Upper lobe of left lung (tissue), 6 donors: ENCODE measurements around the gene KRTAP5-10. TPM values are rescaled to one million over a fixed set of nuclear protein-coding genes. Genes with fewer than 3 reads are reported as not detected.
"Not testable (repeated sequence)": the region's sequence is repeated elsewhere in the genome, so short reads cannot be mapped to it uniquely, and the experiment has no call there.

Source experiments
- ATAC-seq, 2 donors: fragments of 200-7000 bp; cut with Tn5 transposase; one replicate each; pipeline ENCODE4 v1.9.1; 2022; ENCODE audit warnings: mild to moderate bottlenecking in 2 of 2, moderate library complexity in 2 of 2; ENCODE audit not compliant: low FRiP score in 2 of 2
- DNase-seq, 2 donors: peaks; one replicate each; pipeline ENCODE4 v3.0.0-alpha.2; 2019 to 2020
- H3K27ac ChIP-seq, 4 donors: fragments of 200-600 bp; sonication (generic); one replicate each; pipeline ENCODE4 v1.5.1; 2016 to 2019
- H3K27me3 ChIP-seq, 4 donors: fragments of 200-600 bp; sonication (generic); one replicate each; pipeline ENCODE4 v1.5.1; 2017 to 2019
- H3K36me3 ChIP-seq, 4 donors: fragments of 200-600 bp; sonication (generic); one replicate each; pipeline ENCODE4 v1.5.1; 2016 to 2019
- H3K4me1 ChIP-seq, 4 donors: fragments of 200-600 bp; sonication (generic); one replicate each; pipeline ENCODE4 v1.5.1; 2018 to 2019
- H3K4me3 ChIP-seq, 4 donors: fragments of 200-600 bp; sonication (generic); one replicate each; pipeline ENCODE4 v1.5.1; 2017 to 2019; ENCODE audit warnings: mild to moderate bottlenecking in 2 of 4, moderate library complexity in 1 of 4
- H3K9me3 ChIP-seq, 4 donors: fragments of 200-600 bp; sonication (generic); one replicate each; pipeline ENCODE4 v1.5.1; 2018 to 2019
- EP300 ChIP-seq, 4 donors: sonication (generic); formaldehyde crosslinking; IDR thresholded peaks; one replicate each; pipeline ENCODE4 v1.5.1; 2017; ENCODE audit warnings: antibody characterized with exemption in 4 of 4, control low read depth in 2 of 4
- POLR2A ChIP-seq, 4 donors: fragments of 450-650 bp; IDR thresholded peaks; one replicate each; pipeline ENCODE4 v1.5.1; 2016 to 2017; ENCODE audit warnings: antibody characterized with exemption in 4 of 4, mild to moderate bottlenecking in 2 of 4
- POLR2AphosphoS5 ChIP-seq, 2 donors: sonication (generic); formaldehyde crosslinking; IDR thresholded peaks; one replicate each; pipeline ENCODE4 v1.5.1; 2017; ENCODE audit warnings: antibody characterized with exemption in 2 of 2
- WGBS, 2 donors: methylation state at CpG; one replicate each; pipeline ENCODE4 v1.1.5; 2017 to 2018; 5-methylcytosine and 5-hydroxymethylcytosine counted together
- total RNA-seq, 6 donors: library from RNA; depleted of rRNA in 4 of 6; stranded (reverse); fragments of >200 nt in 4 of 6; gene quantifications; one replicate each; pipeline versions ENCODE4 v1.1.0 to v1.2.1, GENCODE V29; 2016 to 2021
- TF ChIP-seq, protein P1 (sequence below), 6 experiments: fragments of 450-650 bp in 4 of 6; fragments of 200-600 bp in 2 of 6; sonication (generic) in 2 of 6; IDR thresholded peaks; one replicate each; pipeline ENCODE4 v1.5.1; 2016 to 2019; ENCODE audit warnings: antibody characterized with exemption in 6 of 6
- donor health status: DM: no; HTN: no; CAD: no; lungs with moderate emphysema.
- donor health status: DM: no; HTN: yes; CAD: no; lungs with severe emphysema.

The KRTAP5-10 gene
- total RNA-seq, 6 donors from 2014 or later = 0.34 TPM; not detected in 5

DNA sequence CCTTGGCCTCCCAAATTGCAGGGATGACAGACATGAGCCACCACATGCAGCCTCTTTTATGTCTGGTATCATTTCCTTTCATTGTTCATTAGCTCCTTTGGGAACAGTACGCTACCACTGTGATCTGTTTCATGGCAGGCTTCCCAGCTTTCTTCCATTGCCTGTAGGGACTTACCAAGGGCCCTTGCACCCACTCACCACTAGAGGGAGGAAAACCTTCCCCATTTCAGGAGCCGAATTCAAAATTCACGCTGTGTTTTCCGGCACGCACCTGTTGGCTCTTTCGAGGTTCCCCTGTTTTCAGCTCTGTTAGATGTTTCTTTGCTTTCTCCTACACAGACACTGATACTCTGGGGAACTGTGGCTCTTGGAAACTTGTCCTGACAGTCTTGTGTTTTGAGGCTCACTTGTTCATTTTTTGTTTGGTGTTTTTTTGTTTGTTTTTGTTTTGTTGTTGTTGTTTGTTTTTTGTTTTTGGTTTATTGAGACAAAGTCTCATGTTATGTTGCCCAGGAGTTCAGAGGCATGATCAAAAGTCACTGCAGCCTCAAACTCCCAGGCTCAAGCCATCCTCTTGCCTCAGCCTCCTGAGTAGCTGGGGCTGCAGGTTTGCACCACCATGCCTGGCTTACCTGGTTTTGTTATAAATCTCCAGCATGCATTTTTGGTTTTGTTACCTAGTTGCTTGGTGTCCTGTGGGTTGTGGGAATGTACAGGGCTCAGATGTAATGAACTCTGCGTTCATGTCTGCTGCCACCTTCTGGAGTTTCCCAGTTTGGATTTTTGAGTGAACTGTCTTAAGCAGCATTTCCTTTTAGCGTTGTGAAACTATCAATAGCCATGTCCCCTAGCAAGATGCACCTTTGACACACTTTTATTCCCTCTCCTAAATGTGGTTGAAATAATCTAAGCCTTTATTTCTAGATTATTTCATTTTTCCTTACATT lies 15.0 kb downstream of the KRTAP5-10 start:
- Histone ChIP-seq H3K4me3 (no peak overlapping the region), H3K27ac (no peak overlapping the region), H3K4me1 (peaks cover 0 to 7% (median 0%) of the 10 kb centered on the region in 4 donors), H3K36me3 (no peaks in the 10 kb centered on the region), H3K9me3 (no peaks in the 10 kb centered on the region), H3K27me3 (no peaks in the 10 kb centered on the region)
- 7% methylated on average over 8 of the region's 8 CpGs for WGBS, 2 donors
- DNase-seq = peak in 1 of 2 donors; percentile 70
- no peak for TF ChIP-seq EP300 (IDR thresholded peaks at IDR 0.05)
- TF ChIP-seq POLR2AphosphoS5 (IDR thresholded peaks at IDR 0.05) = no peak
- TF ChIP-seq, protein P1, sequence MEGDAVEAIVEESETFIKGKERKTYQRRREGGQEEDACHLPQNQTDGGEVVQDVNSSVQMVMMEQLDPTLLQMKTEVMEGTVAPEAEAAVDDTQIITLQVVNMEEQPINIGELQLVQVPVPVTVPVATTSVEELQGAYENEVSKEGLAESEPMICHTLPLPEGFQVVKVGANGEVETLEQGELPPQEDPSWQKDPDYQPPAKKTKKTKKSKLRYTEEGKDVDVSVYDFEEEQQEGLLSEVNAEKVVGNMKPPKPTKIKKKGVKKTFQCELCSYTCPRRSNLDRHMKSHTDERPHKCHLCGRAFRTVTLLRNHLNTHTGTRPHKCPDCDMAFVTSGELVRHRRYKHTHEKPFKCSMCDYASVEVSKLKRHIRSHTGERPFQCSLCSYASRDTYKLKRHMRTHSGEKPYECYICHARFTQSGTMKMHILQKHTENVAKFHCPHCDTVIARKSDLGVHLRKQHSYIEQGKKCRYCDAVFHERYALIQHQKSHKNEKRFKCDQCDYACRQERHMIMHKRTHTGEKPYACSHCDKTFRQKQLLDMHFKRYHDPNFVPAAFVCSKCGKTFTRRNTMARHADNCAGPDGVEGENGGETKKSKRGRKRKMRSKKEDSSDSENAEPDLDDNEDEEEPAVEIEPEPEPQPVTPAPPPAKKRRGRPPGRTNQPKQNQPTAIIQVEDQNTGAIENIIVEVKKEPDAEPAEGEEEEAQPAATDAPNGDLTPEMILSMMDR (IDR thresholded peaks at IDR 0.05) = peak in 5 of 6 experiments; percentile 58 to 82 (median 70)
- no peak for TF ChIP-seq POLR2A (IDR thresholded peaks at IDR 0.05)
- peak; percentile 73 to 78 for ATAC-seq

DNA sequence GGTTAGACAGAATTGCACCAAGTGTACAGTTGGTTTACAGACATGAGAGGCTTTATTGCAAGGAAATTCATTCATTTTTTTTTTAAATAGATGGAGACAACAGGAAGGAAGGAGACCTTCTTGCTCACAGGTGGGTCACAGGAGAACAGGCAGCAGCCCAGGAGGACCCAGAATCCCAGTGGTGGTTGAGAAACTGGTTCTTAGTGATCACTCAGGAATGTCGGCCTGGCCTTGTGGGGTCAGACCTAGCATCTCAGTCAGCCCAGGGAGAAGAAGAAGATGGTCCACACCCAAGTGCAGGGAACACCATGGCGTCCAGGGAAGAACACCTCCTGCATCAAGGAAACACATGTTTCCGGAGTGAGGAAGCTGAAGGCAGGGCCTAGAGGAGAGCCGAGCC lies 16.5 kb downstream of the KRTAP5-10 start:
- ATAC-seq (no peak), DNase-seq (no peak)
- Histone ChIP-seq H3K27me3 (no peaks in the 10 kb centered on the region), H3K4me3 (no peak overlapping the region), H3K4me1 (peaks cover 0 to 7% (median 0%) of the 10 kb centered on the region in 4 donors), H3K9me3 (no peaks in the 10 kb centered on the region), H3K27ac (no peak overlapping the region), H3K36me3 (no peaks in the 10 kb centered on the region)
- WGBS, 2 donors = 80 to 82% methylated on average over 4 of the region's 4 CpGs
- TF ChIP-seq, protein P1 (IDR thresholded peaks at IDR 0.05) = no peak
- TF ChIP-seq POLR2AphosphoS5 (IDR thresholded peaks at IDR 0.05) (no peak), POLR2A (IDR thresholded peaks at IDR 0.05) (no peak), EP300 (IDR thresholded peaks at IDR 0.05) (no peak)

DNA sequence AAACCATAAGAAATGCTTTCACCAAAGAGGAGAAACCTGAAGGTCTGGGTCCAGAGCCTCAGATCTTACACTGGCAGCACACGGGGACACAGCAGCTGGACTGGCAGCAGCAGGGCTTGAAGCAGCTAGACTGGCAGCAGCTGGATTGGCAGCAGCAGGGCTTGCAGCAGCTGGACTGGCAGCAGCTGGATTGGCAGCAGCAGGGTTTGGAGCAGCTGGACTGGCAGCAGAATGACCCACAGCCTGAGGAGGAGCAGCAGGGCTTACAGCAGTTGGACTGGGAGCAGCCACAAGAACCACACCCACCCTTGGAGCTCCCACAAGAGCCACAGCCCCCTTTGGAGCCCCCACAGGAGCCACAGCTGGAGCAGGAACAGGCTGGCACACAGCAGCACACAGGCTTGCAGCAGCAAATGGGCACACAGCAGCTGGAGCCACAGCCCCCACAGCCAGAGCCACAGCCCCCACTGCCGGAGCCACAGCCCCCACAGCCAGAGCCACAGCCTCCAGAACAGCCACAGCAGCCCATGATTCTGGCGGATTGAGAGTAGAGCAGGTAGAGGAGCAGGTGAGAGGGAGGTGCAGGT lies 17.0 kb downstream of the KRTAP5-10 start, which contains the start of gene KRTAP5-11:
TSS of gene KRTAP5-11 (minus strand) at position 567 of the 587 bp plus-strand sequence. CDS start at position 529, 38 bp downstream.
- no peaks in the 10 kb centered on the region for H3K27me3 ChIP-seq
- H3K9me3 ChIP-seq = no peaks in the 10 kb centered on the region
- DNase-seq (peak in 1 of 2 donors; percentile 32), ATAC-seq (no peak)
- H3K4me1 ChIP-seq = peaks cover 0 to 7% (median 0%) of the 10 kb centered on the region in 4 donors
- H3K4me3 ChIP-seq = no peak within 1 kb of the TSS
- 74 to 77% methylated on average over 3 of the region's 3 CpGs for WGBS, 2 donors
- H3K27ac ChIP-seq = no peak within 1 kb of the TSS
- H3K36me3 ChIP-seq = no peaks in the 10 kb centered on the region
- TF ChIP-seq, protein P1 (IDR thresholded peaks at IDR 0.05) = no peak
- TF ChIP-seq EP300 (IDR thresholded peaks at IDR 0.05) = no peak
- no peak for TF ChIP-seq POLR2AphosphoS5 (IDR thresholded peaks at IDR 0.05)
- TF ChIP-seq POLR2A (IDR thresholded peaks at IDR 0.05) = no peak

DNA sequence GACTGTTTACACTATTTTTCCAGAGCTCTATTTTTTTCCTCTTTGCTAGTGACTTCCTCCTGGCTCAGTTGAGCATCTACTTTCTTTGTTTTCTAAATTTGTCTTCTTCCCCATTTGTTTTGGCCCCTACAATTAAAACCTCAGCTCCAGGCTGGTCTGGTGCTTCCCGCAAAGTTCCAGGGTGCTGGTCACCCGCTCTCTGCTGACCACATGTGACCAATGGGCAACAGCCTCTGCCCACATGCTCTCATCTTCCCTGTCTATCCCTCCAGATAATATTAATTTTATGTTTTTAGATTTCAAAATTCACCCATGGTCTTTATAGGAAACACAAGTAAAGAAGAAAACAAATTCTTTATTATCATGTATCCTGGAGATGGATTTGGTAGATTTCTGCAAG lies 17.6 kb downstream of the KRTAP5-10 start:
- H3K36me3 ChIP-seq, ATAC-seq, H3K27ac ChIP-seq, H3K9me3 ChIP-seq, H3K4me1 ChIP-seq, H3K27me3 ChIP-seq, DNase-seq, H3K4me3 ChIP-seq: not testable (repeated sequence)
- WGBS, 2 donors = 86 to 90% methylated on average over 2 of the region's 2 CpGs

DNA sequence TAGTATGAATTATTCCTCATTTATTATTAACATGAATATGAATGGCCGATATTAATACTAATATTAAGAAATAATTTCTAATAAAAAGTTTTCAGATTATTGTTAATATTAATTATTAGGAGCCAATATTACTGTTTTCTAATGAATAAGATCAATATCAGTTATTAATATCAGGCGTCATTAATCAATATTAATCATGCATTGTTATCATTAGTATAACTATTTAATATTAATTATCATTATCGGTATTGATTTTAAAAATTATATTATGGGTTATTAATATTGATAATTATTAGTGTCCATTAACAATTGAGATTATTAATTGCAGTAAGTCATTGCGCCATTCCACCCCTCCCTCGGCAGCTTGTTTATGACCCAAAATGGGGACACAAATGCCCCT lies 20.3 kb downstream of the KRTAP5-10 start:
- not testable (repeated sequence) for ATAC-seq, H3K27ac ChIP-seq, H3K36me3 ChIP-seq, H3K27me3 ChIP-seq, H3K9me3 ChIP-seq, H3K4me3 ChIP-seq, H3K4me1 ChIP-seq, DNase-seq
- 89 to 90% methylated on average over 5 of the region's 5 CpGs for WGBS, 2 donors

DNA sequence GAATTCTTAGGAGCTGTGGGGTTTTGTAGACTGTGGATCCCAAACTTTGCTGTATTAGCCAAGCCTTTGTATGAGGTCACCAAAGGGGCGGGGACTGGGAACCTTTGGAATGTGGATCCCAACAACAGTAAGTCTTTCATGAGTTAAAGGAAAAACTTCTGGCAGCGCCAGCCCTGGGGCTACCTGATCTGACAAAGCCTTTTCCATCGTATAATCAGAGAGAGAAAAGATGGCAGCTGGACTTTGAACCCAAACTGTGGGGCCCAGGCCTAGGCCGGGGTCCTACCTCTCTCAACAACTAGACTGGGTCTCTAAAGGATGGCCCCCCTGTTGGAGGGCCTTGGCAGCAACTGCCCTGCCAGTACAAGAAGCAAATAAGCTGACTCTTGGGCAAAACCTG lies 23.0 kb downstream of the KRTAP5-10 start:
- H3K27me3 ChIP-seq, H3K27ac ChIP-seq, H3K4me1 ChIP-seq, H3K9me3 ChIP-seq, DNase-seq, H3K4me3 ChIP-seq, ATAC-seq, H3K36me3 ChIP-seq: not testable (repeated sequence)
- 58 to 79% methylated on average over 3 to 4 of the region's 4 CpGs for WGBS, 2 donors

DNA sequence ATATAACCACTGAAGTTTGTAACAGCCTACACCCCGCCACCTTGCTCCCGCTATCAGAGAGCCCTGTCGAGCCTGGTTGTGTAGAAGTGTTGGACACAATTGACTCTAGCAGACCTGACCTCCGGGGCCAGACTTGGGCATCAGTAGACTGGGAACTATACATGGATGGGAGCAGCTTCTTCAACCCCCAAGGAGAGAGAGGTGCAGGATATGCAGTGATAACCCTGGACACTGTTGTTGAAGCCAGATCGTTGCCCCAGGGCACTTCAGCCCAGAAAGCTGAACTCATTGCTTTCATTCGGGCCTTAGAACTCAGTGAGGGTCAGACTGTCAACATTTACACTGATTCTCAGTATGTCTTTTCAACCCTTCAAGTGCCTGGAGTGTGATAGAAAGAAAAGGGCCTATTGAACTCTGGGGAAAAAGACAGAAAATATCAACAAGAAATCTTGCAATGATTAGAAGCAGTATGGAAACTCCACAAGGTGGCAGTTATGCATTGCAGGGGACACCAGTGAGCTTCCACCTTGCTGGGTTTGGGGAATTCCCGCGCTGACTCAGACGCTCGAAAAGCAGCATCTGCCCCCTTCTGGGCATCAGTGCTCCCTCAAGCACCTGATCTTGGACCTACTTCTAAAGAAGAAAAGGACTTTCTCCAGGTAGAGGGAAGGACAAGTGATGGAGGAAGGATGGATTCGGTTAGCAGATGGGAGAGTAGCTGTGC lies 23.6 kb downstream of the KRTAP5-10 start:
- ATAC-seq = not testable (repeated sequence)
- WGBS, 2 donors = 57 to 66% methylated on average over 11 of the region's 11 CpGs

DNA sequence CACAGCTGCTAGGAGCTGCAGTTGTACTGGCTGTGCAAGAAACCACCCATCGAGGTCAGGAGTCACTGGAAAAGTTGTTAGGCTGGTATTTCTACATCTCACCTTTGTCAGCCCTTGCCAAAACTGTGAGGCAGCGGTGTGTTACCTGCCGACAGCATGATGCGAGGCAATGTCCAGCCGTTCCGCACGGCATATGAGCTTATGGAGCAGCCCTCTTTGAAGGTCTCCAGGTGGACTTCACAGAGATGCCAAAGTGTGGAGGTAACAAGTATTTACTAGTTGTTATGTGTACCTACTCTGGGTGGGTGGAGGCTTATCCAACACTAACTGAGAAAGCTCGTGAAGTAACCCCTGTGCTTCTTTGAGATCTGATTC lies 24.2 kb downstream of the KRTAP5-10 start:
- not testable (repeated sequence) for DNase-seq, H3K4me1 ChIP-seq, ATAC-seq, H3K27me3 ChIP-seq, H3K9me3 ChIP-seq, H3K36me3 ChIP-seq, H3K4me3 ChIP-seq, H3K27ac ChIP-seq
- 68 to 73% methylated on average over 8 of the region's 8 CpGs for WGBS, 2 donors

More for the DNA sequence above, 23.6 kb downstream of the KRTAP5-10 start:
- DNase-seq, H3K36me3 ChIP-seq, H3K27me3 ChIP-seq, H3K4me1 ChIP-seq, H3K4me3 ChIP-seq, H3K9me3 ChIP-seq, H3K27ac ChIP-seq: not testable (repeated sequence)
